GM12873 (cell line): Measurements from ENCODE around the gene RPA3.
A peak's percentile ranks its signal among the peaks of the same experiment; 100 is the strongest.

Experiments used
- CTCF ChIP-seq: IDR thresholded peaks from 2 replicates; pipeline ENCODE4 v1.5.1; 2012; ENCODE audit warnings: low read depth, mild to moderate bottlenecking, moderate library complexity, low read length, control low read depth; ENCODE audit not compliant: insufficient read depth; ENCODE audit errors: missing control alignments

The RPA3 gene

DNA sequence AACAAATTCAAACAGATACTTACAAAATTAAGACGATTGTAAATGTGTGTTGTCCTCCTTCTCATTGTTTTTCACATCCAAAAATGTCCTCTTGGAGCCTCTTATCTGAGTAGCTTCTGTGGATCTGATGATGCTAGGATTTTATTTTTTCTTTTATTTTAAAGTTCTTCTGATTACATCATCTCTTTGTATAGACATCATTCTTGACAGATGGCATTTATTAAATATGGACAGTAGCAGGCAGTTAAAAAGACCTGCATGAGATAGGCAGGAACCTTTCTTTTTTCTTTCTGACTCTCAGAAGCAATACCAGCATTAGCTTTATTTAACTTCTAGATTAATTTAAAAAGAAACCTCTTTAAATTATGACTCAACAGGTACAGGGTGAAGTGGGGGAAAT is at the start of gene RPA3:
Gene RPA3, minus strand, starts transcription at position 116 of the 400 bp plus-strand sequence. CDS start 78,189 bp downstream, outside the sequence.
- no peak for TF ChIP-seq CTCF

GRCh38 chr7:7766671-7767070 is 48.3 kb upstream of the RPA3 start:
- TF ChIP-seq CTCF, result no peak

DNA sequence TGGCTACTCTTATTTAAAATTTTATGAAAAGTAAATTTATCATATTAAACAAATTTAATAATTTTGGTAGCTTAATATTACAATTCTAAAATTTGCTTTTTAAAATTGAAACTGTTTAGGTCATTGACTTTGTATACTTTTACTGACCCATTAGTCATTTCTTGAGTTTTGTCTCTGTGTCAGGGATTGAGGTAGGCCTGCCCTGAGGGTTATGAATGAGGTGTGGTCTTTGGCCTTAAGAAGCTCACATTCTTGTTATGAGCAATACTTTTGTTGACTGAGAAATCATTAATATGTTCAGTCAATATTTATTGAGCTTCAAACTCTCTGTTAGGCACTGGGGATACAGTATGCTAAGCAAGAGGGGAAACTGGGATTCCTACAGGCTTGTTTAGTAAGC is 47.0 kb upstream of the RPA3 start:
- no peak for TF ChIP-seq CTCF

DNA sequence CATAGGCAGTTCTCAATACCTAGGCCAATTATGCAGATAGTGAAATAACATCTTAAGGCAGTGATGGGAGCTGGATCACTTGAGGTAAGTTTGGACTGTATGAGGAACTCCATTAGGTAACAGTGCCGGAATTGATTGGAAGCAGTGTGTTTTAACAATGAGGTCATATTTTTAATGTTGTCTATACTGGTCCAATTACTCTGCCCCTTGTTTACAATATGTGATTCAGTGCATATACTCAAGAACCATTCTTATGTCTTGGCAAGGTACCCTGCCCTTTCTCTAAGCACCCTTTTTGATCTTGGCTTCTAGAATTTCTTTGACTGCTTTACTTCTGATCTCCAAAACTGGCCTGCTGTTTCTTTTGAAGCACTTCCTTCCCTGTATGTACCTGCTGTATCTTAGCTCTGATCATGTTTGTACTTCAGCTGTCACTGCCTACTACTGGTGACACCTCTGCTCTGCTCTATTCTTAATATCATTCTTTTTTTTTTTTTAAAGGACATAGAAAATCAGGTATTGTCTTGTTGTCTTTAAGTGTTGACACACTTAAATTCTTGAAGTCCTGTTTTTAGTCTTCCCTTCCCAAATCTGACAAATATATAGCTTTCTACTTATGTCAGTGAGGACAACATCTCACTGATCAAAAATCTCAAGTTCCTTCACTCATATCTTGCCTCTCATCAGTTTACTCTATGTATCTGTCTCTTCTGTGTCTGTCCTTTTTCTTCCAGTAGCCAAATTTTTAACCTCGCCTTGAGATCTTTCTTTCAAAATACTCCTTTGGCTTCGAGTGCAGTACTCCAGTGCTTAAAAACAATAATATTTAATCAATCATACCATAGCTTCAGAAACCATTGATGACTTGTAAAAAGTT is 46.4 kb upstream of the RPA3 start:
- TF ChIP-seq CTCF, result peak; percentile 33

- no peak for TF ChIP-seq CTCF
These were observed 43.8 kb upstream of the RPA3 start for GRCh38 chr7:7761974-7762779.

- TF ChIP-seq CTCF, result peak; percentile 24
These were observed 43.0 kb upstream of the RPA3 start for GRCh38 chr7:7761340-7761973.

- no peak for TF ChIP-seq CTCF
These were observed 39.2 kb upstream of the RPA3 start for GRCh38 chr7:7757576-7757975.
